GM19438 (cell line): ENCODE results near the gene DCLK2.
"Not testable (repeated sequence)": the region's sequence is repeated elsewhere in the genome, so short reads cannot be mapped to it uniquely, and the experiment has no call there.

Experiments
- ATAC-seq: cut with Tn5 transposase; IDR thresholded peaks from one replicate; pipeline ENCODE4 v1.9.1; 2021; ENCODE audit warnings: low read depth; ENCODE audit not compliant: unreplicated experiment

Gene DCLK2

DNA sequence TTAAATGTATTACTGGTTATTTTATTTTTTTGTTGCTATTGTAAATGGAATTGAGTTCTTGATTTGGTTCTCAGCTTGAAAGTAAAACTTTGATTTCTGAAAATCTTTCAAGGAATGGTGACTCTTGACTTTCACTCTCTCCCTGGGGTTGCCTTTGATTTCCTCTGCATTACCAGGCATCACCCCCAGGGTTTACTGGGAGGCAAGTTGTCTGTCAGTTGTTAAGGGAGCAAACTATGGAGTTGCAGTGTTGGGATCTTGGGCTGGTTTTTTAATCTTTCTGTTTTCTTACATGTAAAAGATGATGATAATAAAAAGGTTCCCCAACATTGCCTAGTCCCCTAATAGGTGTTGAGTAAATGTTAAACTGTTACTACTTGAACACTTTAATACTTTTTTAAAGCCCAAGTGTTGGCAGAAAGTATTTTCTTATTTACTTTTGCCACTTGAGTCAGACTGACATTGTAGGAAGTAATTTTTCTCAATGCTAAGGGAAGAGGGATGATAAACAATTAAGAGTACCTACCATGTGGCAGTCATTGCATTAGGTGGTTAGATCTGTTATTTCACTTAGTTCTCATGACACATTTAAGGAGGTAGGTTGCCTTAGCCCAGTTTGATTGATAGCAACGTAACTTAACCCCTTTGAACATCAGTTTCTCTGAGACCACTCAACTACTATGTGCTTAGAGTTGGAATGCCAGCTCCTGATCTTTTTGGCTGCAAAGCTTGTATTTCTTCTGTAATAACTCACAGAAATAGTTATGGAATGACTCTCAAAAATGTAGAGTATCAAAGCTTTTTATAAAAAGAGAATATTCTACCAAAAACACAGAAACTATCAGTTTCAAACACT lies 67.1 kb downstream of the DCLK2 start:
- no peak for ATAC-seq

DNA sequence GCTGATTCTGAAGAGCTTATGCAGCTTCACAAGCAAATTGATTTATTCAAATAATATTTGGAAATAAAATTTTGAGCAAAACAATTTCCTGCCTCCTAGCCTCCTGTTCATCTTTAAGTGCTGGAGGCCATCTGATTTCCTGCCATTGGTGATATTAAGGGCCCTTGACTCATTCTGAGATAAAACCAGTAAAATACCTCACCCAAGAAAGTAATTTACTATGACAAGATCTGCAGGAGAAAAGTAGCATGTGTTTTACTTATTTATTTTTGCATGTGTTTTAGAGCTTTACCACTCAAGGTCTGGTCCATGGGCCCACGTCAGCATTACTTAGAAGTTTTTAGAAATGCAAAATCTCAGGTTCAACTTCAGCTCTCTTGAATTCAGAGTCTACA lies 67.7 kb downstream of the DCLK2 start:
- no peak for ATAC-seq

DNA sequence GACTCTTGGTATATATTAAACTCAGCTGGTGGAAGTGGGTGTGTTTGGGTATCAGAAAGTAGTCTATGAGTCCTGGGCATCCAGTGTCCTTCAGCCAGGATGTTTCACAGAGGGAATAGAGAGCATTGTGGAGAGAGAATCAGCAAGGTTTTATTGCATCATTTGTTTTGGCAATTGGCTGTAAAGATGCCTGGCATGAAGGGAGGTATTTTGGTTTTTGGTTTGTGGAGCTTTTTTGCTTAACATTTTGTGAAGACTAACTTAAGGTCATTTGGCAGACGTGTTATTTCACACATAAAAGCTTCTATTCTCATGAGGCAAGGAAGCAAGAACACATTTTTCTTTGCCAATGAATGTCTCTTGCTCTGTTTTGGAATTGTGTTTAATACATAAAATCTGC lies 71.1 kb downstream of the DCLK2 start:
- no peak for ATAC-seq

DNA sequence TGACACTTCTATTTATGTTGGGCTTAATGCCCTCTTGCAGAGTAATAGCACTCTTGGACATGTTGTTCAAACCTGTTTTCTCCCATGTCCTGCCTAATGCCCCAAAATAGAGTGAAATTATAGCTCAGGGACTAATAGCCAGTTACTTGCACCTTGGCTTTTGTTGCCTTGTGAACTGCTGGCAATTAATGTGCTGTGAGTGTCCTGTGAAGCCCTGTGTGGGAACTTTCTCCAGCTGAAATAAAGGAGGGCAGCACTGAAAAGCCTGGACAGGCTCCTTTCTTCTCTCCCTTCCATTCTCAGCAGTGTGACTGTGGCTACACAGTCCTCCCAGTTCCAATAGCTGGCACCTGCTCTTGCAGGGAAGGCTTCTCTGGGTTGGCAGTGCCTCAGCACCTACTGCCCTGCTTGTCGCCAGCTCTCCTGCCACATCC lies 72.4 kb downstream of the DCLK2 start:
- ATAC-seq = no peak

DNA sequence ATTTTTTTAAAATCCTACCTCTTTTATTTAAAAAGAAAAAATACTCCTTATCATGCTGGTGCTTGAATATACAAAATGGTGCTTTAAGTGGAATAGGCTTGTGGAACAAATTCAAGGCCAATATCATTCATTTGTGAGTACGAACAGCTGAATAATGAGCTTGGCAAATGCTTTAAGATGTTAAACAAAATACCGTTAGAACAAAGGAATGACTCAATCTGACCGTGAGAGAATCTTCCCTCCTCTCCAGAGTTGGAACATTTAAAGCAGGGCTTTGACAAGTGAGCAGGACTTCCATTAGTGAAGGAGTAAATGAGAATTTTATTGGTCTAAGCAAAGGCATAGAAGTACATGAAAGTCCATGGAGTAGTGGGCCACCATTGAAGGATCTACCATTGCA lies 74.5 kb downstream of the DCLK2 start:
- no peak for ATAC-seq

DNA sequence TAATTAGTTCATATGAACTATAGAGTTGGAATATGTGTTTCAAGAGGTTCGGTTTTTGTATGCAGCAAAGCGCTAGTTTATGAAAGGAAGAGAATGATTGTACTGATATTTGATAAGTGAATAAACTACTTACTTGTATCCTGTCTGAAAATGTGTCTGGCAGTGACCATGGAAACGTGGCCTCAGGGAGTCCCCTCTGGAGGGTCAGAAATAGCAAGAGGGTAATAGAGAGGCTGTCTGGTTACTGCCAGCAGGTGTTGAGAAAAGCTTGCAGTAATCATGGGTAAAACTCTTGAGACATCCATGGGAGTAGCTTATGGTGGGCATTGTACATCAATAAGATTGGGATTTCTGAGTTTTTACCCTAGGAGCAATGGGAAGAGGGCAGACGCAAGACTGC lies 77.1 kb downstream of the DCLK2 start:
- no peak for ATAC-seq

DNA sequence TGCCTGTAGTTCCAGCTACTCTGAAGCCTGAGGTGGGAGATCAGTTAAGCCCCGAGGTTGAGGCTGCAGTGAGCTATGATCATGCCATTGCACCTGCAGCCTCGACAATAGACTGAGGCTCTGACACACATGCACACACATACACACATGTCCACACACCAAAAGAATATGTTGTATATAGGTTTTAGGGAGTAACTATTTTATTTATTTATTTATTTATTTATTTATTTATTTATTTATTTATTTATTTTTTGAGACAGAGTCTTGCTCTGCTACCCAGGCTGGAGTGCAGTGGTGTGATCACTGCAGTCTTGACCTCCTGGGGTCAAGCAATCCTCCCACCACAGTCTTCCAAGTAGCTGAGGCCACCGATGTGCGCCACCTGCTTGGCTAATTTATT lies 78.3 kb downstream of the DCLK2 start:
- ATAC-seq = no peak

DNA sequence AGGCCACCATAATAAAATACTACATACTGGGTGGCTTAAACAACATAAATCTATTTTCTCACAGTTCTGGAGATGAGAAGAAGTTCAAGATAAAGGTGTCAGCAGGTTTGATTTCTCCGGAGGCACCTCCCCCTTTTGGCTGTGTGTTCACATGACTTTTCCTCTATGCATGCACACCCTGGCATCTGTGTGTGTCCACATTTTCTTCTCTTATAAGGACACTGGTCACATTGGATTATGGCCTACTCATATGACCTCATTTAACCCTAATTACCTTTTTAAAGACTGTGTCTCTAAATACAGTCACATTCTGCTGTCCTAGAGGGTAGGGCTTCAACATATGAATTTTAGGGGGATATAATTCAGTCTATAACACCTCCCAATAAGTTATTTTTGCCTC lies 79.8 kb downstream of the DCLK2 start:
- ATAC-seq = no peak

DNA sequence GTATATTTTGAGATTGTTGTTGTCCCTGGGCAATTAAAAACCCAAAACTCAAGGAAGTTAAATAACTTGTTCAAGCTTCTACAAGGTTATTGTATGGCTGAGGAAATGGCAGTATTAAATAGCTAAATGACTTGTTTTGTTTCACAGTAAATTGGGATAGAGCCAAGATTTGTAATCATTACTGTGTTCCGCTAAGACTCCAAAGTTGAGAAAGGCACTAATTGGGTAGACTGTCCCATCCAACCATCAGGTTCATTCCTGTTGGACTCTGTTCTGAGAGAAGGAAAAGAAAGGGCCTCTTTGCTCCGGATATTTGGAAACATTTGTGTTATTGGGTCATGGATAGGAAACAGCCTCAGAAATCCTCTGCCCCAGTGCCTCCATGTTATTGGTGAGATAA lies 82.2 kb downstream of the DCLK2 start:
- ATAC-seq = no peak

DNA sequence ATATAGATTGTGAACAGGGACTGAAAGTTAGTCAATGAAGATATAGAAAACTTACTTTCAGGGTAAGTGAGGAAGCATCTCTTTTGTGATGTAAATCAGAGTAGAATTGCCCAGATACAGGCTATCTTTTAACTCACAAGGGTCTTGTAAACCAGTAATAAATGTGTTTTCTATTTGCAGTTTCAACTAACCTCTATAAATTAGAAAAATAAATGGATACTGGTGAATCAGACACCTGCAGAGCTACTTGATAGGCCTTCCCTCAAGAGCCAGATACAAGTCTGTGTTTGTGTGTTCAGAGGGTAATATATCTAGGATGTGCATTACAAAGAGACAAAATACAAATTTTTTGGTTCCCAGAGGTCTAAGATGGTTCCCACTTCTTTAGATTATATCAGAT lies 82.9 kb downstream of the DCLK2 start:
- no peak for ATAC-seq

DNA sequence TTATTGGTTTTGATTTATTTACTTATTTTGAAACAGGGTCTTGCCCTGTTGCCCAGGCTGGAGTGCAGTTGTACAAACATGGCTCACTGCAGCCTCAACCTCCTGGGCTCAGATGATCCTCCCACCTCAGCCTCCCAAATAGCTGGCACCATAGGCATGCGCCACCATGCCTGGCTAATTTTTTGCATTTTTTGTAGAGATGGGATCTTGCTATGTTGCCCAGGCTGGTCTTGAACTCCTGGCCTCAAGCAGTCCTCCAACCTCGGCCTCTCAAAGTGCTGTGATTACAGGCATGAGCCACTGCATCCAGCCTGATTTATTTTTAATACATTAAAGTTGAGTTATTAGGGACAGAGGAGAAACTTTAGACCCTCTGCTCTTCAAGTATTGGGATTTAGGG lies 83.8 kb downstream of the DCLK2 start:
- not testable (repeated sequence) for ATAC-seq

DNA sequence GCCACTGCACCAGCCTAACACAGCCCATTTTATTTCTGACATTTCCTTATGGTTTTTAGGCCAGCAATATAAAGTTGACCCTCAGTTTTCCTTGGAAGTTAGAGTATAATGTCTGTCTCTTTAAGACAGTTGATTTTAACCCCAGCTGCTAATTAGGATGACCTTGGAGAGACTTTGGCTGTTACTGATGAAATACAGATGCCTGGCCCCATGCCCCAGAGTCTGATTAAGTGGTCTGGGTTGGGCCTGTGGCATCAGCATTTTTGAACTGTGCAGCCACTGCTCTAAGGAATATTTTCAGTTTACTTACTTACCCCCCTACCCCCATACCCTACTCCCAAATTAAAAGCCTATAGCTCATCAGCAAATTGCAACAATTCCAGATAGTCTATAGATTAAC lies 85.8 kb downstream of the DCLK2 start:
- no peak for ATAC-seq

DNA sequence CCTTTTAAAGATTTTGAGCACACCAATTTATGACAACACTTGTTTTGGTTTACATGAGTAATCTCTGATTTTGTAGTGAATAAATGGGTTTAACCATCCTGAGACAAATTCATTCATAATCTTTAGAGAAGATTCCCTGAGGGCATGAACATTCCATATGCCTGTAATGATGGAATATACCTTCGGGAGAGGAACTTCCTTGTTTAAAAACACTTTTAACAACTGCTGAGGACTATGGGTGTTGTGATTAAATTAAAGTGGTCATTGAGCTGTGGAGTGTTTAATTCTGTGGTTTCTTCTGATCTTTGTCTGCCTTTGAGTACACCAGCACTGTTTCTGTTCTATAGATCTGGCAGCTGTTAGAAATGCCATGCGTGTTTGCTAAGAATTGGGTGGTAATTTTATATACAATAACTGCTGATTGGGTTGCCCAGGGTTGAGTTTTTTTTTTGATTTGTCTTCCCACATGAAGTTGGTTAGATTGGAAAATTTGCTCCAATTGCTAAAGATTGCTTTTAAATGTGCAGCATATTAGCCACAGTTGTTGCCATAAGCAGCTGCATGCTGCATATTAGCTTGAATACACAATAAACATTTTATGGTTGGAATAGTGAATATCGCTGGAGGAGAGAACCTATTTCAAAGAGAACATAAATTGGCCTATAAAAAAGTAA lies 86.8 kb downstream of the DCLK2 start:
- no peak for ATAC-seq

DNA sequence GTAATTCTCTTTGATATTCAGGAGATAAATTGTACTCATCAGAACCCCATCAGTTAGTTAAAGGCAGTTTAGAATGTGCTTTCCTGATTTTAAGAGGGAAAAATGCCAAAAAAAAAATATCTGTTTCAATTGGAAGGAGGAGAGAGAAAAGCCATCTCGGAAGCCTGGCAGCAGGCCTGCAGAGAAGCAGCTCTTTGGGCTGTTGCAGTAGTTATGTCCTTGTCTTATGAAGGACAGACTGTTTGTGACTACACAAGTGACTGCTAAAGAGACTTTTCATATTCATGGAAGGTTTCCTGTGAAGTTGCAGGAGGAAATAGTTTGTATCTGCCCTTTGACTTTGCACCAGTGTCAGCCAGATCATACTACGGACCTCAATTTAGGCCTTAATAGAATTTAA lies 88.8 kb downstream of the DCLK2 start:
- no peak for ATAC-seq

DNA sequence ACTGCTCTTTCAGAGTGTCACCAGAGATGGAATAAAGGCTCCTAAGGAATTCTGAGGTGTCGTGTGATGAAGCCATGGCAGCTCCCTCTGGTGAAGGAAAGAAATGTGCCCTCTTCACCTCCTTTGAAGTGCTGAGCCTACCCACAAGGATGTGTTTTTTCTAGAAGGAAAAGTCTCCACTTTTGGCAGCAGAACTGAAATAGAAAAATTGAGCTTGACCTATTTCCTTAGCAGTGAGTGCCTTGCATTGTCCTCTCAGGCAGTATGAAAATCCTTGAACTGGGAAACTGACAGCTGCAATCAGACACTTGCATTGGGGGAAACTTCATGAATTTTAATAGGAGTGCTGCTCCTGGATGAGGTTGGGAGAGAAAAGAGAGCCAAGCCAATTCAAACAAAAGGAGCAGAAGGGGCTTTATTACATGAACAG lies 95.2 kb downstream of the DCLK2 start:
- no peak for ATAC-seq

DNA sequence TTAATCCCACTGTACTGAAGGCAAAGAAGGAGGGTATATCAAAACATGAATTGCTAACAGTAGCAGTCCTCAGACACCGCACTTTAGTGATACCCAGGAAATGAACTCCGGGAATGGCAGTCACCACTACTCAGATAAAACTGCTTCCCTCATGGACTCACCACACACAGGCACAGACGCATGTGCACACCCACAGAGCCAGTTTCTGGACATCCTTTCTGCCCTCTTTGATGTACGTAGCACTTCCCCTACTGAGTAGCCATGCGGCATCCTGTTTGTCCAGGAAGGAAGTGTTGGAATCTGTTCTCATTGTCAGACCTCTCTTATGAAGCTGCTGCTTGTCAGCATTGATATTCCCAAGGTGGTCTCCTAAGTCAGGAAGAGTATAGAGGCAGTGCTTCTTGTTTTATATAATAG lies 95.7 kb downstream of the DCLK2 start:
- ATAC-seq = no peak

DNA sequence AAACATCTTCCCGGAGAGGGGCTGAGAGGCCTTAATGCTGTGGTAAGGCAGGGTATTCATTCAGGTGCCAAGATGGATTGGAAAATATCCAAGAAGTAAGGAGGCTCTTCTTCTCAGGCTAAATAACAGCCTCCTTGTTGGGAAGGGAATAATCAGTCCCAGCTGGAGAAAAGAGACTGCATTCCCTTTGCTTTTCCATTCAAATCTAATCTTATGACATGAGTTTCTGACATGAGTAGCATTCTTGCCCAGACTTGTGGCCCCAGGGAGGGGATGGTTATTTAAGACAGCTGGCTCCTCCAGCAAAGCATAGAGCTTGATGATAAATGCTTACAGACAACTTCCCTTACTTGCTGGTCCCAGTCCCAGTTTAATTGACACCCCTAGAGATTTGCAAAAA lies 98.3 kb downstream of the DCLK2 start:
- no peak for ATAC-seq

DNA sequence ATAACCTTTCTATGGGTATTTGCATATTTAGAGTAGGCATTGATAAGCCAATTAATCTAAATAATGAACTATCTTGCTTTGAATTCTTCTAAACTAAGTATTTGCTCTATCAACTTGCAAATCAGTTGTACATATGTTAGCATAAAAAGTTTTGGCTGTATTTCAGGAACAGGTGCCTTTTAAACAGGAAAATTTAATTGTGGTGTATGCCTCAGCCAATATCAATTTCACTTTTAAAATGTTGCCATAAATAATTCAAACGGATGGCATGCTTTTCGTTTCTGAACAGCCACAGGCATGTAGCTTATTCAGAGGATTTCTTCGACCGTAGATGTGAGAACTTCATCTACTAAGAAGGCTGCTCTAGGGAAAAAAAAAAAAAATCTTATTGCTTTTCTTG lies 99.9 kb downstream of the DCLK2 start:
- ATAC-seq = no peak

DNA sequence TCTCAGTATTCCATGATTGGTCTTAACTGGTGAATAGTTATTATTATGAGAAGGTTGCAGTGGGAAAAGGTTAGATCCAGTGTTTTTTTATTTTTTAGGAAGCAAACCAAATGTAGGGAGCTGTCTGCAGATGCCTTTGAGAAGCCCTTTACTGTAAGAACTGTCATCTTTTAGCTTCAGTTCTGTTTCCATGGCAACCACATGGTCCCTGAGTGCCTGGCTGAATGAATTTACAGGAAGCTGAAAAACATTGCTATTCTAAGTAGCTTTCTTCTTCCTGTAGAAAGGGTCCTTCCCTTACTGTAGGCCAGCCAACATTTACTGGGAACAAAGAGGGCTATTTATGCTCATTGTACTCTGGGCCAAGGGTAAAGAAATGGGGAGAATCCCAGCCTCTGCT lies 103.3 kb downstream of the DCLK2 start:
- ATAC-seq = no peak

DNA sequence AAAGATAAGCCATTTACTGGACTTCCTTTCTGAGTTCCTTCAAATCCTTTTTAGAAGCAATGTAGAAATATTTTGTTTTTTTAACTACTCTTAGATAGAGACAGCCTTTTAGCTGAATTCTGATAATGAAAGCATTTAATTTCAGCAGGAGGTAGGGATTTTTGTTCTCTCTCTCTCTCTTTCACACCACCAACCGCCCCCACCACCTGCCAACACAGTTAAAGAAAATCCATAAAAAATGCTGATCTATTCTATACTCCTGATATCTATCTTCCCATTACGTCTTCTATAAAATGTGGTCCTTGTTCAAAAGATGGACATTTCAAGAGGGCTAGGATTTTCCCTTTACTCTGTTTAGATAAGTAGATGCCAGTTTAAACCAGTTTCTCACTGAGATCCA lies 104.5 kb downstream of the DCLK2 start:
- ATAC-seq = no peak

DNA sequence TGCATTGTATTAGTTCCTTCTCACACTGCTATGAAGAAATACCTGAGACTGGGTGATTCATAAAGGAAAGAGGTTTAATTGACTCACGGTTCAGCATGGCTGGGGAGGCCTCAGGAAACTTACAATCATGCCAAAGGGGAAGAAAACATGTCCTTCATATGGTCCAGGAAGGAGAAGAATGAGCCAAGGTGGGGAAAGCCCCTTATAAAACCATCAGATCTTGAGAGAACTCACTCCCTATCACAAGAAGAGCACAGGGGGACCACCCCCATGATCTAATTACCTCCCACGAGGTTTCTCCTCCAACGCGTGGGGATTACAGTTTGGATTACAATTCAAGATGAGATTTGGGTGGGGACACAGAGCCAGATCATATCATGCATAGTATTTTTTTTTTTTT lies 106.8 kb downstream of the DCLK2 start:
- not testable (repeated sequence) for ATAC-seq

DNA sequence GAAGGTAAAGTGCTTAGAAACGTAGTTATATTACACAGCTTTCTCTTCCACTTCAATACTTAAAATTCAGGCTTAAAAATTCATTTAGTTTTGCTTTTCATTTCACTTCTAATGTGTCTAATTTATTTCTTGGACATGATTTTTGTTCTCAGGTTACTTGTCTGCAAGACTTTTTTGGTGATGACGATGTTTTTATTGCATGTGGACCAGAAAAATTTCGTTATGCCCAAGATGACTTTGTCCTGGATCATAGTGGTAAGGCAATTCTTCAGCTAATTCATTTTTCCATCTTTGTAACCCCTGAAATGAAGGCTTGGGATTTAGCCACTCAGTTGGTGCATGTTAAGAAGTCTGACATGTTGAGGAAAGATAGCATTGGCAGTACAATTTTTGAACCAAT lies 114.7 kb downstream of the DCLK2 start:
- ATAC-seq = no peak
